Cardiac muscle cell (in vitro differentiated cells and primary cell): Measurements from ENCODE around the gene GABRD. TPM values are rescaled to one million over a fixed set of nuclear protein-coding genes. Genes with fewer than 3 reads are reported as not detected.

Experiments
- DNase-seq, 2 donors: peaks; one replicate each; pipeline versions ENCODE4 v3.0.0 to v3.0.0-alpha.2; 2010 to 2017; ENCODE audit warnings: low read depth in 1 of 2, low spot score in 1 of 2
- H3K27ac ChIP-seq: fragments of 200-600 bp; sonication (generic); 2 replicates; pipeline ENCODE4 v1.5.1; 2016
- H3K27me3 ChIP-seq: fragments of 200-600 bp; sonication (generic); 2 replicates; pipeline ENCODE4 v1.6.0; 2016; ENCODE audit warnings: control low read depth
- H3K36me3 ChIP-seq: fragments of 200-600 bp; sonication (generic); 2 replicates; pipeline ENCODE4 v1.5.1; 2016; ENCODE audit warnings: control low read depth
- H3K4me1 ChIP-seq: fragments of 200-600 bp; sonication (generic); 2 replicates; pipeline ENCODE4 v1.8.1; 2017; ENCODE audit warnings: low read depth, mild to moderate bottlenecking, mixed run types
- H3K4me3 ChIP-seq: fragments of 200-600 bp; sonication (generic); 2 replicates; pipeline ENCODE4 v1.5.1; 2016; ENCODE audit warnings: mild to moderate bottlenecking
- H3K9me3 ChIP-seq: fragments of 200-600 bp; sonication (generic); 2 replicates; pipeline ENCODE4 v1.5.1; 2017; ENCODE audit warnings: low read depth, mild to moderate bottlenecking, control low read depth
- CTCF ChIP-seq: IDR thresholded peaks from 2 replicates; pipeline ENCODE4 v1.5.1; 2012; ENCODE audit warnings: low read depth, mild to moderate bottlenecking, low read length
- polyA plus RNA-seq: library from polyadenylated mRNA; unstranded; fragments of >200 nt; fragmentation: Nextera tagmentation; extraction: Ambion mirVana; gene quantifications from 2 replicates; pipeline ENCODE4 v1.2.1, GENCODE V29; 2016
- total RNA-seq: library from RNA; depleted of rRNA; stranded (reverse); fragments of >200 nt; gene quantifications from 2 replicates; pipeline ENCODE4 v1.2.3, GENCODE V29; 2016

GABRD gene
- total and polyA plus RNA-seq, 2 experiments from 2014 or later: not detected

DNA sequence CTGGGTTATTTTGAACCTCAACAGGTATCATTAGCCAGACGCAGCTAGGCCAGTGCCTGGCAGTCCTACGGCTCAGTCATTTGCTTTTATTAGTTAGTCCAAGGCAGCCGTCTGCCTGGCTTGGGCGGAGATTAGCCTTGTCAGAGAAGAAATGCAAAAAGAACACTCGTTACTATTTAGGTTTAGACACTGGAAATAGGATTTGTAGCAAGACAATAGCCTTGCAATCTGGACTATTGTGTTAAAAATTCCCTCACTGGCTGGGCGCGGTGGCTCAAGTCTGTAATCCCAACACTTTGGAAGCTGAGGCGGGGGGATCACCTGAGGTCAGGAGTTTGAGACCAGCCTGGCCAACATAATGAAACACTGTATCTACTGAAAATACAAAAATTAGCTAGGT is 20.1 kb downstream of the GABRD start:
- no peak overlapping the region for H3K4me3 ChIP-seq
- no peak for DNase-seq
- H3K4me1 ChIP-seq: no peaks in the 10 kb centered on the region
- H3K27me3 ChIP-seq: no peaks in the 10 kb centered on the region
- no peaks in the 10 kb centered on the region for H3K9me3 ChIP-seq
- no peak overlapping the region for H3K27ac ChIP-seq
- no peak for TF ChIP-seq CTCF
- no peaks in the 10 kb centered on the region for H3K36me3 ChIP-seq

DNA sequence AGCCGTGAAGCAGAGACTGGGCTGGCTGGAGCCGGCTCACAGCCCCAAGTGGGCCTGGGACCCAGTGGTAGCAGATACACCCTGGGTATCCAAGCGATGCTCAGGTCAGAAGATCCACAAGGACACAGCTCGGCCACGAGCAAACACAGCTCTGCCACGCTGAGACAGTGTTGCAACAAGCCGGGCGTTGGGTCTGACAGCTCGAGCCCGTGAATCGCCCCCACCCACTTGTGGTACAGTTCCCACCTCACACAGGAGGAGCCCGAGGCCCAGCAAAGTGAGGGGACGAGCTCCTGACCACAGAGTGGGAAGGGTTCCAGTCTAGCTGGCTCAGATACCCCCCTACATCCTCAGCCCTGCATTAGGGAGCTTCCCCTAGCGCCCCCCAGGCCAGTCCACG is 22.2 kb downstream of the GABRD start:
- H3K4me3 ChIP-seq: no peak overlapping the region
- H3K36me3 ChIP-seq: no peaks in the 10 kb centered on the region
- no peak overlapping the region for H3K27ac ChIP-seq
- no peaks in the 10 kb centered on the region for H3K9me3 ChIP-seq
- H3K4me1 ChIP-seq: no peaks in the 10 kb centered on the region
- no peak for DNase-seq
- no peak for TF ChIP-seq CTCF
- H3K27me3 ChIP-seq: no peaks in the 10 kb centered on the region

DNA sequence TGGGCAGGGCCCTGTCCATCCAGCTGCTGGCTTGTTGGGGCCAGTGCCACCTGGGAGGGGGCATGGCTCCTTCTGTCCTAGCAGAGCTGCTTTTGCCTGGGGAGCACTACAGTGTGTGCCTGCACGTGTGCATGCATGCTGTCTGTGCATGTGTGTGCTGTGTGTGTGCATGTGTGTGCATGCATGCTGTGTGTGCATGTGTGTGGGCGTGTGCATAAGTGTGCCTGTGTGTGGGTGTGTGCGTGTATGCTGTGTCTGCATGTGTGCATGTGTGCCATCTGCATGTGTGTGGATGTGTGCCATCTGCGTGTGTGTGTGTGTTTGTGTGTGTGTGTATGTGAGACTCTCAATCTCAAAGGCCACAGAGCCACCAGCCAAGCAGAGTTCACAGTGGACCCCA is 22.7 kb downstream of the GABRD start:
- Histone ChIP-seq H3K4me3 (no peak overlapping the region), H3K27me3 (peaks cover under 1% of the 10 kb centered on the region), H3K9me3 (no peaks in the 10 kb centered on the region), H3K36me3 (no peaks in the 10 kb centered on the region), H3K27ac (no peak overlapping the region), H3K4me1 (no peaks in the 10 kb centered on the region)
- no peak for DNase-seq
- no peak for TF ChIP-seq CTCF

DNA sequence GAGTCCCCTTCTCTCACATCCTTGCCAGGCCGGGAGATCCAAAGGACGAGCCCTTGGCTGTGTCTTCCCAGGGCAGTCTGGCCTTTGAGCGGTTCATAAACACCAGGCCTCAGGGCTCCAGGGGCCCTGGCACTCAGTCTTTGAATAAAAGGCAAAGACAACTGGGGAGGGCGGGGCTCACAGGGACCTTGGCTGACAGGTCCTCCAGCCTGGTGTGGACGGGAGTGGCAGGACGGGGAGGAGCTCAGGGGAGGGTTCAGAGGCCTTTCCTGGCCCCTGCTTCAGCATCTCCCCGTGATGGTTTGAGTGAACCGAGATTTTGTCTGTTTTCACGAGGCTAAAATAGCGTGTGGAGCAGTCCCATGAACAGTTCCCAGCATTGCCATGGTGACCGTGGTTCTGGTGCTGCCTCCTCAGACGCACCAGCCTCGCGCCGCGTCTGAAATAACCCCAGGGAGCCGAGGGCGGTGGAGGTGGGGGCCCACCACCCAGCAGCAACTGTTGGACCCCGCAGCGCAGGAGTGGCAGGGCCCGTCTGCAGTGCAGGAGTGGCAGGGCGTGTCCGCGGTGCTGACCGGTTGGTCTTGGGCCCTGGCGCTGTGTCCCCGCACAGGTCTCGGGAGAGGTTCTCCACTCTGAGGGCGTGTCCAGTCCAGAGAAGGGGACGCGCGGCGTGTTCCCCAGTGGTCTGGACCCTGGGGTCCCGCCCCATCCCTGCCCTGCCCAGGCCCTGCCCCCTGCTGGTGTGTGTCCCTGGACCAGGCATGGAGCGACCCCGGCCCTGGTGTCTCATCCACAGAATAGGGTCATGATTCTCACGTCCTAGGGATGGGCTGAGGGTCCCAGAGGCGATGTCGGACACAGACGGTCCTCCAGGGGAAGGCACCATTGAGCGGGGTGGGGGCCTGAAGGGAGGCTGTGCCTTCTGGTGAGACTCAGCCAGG is 24.0 kb downstream of the GABRD start:
- Histone ChIP-seq H3K4me1 (no peaks in the 10 kb centered on the region), H3K27me3 (peaks cover 8% of the 10 kb centered on the region), H3K36me3 (no peaks in the 10 kb centered on the region), H3K4me3 (no peak overlapping the region), H3K27ac (no peak overlapping the region), H3K9me3 (no peaks in the 10 kb centered on the region)
- TF ChIP-seq CTCF: no peak
- no peak for DNase-seq

GRCh38 chr1:2043886-2044285 is 24.7 kb downstream of the GABRD start:
- no peaks in the 10 kb centered on the region for H3K9me3 ChIP-seq
- no peak for DNase-seq
- no peak overlapping the region for H3K4me3 ChIP-seq
- no peaks in the 10 kb centered on the region for H3K4me1 ChIP-seq
- H3K27ac ChIP-seq: no peak overlapping the region
- peaks cover 8% of the 10 kb centered on the region for H3K27me3 ChIP-seq
- no peak for TF ChIP-seq CTCF
- no peaks in the 10 kb centered on the region for H3K36me3 ChIP-seq
